Vagina (tissue), 2 donors: ENCODE measurements around the gene ELOVL7.

Source experiments
- POLR2AphosphoS5 ChIP-seq, 2 donors: sonication (generic); formaldehyde crosslinking; IDR thresholded peaks; one replicate each; pipeline ENCODE4 v1.9.0; 2017; ENCODE audit warnings: antibody characterized with exemption in 2 of 2, mild to moderate bottlenecking in 2 of 2, low read depth in 1 of 2; ENCODE audit not compliant: insufficient read depth in 1 of 2
- TF ChIP-seq, protein P1 (sequence below), 3 experiments: fragments of 450-650 bp in 2 of 3; fragments of 200-600 bp in 1 of 3; sonication (generic) in 1 of 3; IDR thresholded peaks; one replicate each; pipeline ENCODE4 v1.5.1; 2017 to 2019; ENCODE audit warnings: antibody characterized with exemption in 3 of 3, mild to moderate bottlenecking in 2 of 3, moderate library complexity in 2 of 3

DNA sequence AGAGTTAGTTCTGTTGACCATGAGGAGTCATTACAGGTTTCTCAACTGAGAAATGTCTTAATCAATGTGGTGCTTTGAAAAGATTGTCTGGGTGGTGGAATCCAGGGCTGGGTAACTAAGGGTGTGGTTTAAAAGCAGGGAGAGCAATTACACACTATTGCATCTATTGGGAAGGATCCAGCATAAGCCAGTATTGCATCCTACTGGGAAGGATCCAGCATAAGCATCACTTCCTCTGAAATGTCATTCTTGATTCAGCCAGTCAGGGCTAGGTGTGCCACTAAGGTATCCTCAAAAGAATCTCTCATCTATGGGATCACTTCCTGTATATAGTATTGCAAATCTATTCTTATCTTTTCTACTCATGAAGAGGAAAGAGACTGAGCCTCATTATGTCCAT lies 38.6 kb downstream of the ELOVL7 start:
- TF ChIP-seq, protein P1, sequence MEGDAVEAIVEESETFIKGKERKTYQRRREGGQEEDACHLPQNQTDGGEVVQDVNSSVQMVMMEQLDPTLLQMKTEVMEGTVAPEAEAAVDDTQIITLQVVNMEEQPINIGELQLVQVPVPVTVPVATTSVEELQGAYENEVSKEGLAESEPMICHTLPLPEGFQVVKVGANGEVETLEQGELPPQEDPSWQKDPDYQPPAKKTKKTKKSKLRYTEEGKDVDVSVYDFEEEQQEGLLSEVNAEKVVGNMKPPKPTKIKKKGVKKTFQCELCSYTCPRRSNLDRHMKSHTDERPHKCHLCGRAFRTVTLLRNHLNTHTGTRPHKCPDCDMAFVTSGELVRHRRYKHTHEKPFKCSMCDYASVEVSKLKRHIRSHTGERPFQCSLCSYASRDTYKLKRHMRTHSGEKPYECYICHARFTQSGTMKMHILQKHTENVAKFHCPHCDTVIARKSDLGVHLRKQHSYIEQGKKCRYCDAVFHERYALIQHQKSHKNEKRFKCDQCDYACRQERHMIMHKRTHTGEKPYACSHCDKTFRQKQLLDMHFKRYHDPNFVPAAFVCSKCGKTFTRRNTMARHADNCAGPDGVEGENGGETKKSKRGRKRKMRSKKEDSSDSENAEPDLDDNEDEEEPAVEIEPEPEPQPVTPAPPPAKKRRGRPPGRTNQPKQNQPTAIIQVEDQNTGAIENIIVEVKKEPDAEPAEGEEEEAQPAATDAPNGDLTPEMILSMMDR (IDR thresholded peaks at IDR 0.05) = no peak
- TF ChIP-seq POLR2AphosphoS5 (IDR thresholded peaks at IDR 0.05; ENCODE audit: insufficient read depth in 1 of 2, low read depth in 1 of 2) = no peak
